Activated CD4-positive, alpha-beta T cell treated with anti-CD3 and anti-CD28 coated beads for 24 hours (primary cell): ENCODE results near the gene LAMB1.
"Not testable (repeated sequence)": the region's sequence is repeated elsewhere in the genome, so short reads cannot be mapped to it uniquely, and the experiment has no call there.

Source experiments
- DNase-seq, 2 donors: peaks; one replicate each; pipeline ENCODE4 v3.0.0-alpha.2; 2020; ENCODE audit warnings: low read depth in 2 of 2

Gene LAMB1

DNA sequence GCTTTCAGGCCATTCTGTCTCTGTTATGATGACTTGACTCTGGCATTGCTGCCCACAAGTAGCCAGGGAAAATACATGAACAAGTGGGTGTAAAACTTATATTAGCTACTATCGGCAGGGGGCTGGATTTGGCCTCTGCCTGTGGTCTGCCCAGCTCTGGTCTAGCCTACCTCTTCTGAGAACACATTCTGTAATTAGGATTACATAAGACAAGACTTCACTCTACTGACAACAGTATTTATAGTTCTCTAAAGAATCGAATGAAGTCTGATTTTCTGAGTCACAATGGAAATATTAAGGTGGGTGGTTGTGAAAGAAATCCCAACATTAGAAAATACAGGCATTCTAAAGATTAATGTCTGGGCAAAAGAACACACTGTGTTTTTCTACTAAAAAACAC lies 56.5 kb downstream of the LAMB1 start:
- no peak for DNase-seq

- no peak for DNase-seq
These were observed 57.6 kb downstream of the LAMB1 start for GRCh38 chr7:107945332-107945731.

DNA sequence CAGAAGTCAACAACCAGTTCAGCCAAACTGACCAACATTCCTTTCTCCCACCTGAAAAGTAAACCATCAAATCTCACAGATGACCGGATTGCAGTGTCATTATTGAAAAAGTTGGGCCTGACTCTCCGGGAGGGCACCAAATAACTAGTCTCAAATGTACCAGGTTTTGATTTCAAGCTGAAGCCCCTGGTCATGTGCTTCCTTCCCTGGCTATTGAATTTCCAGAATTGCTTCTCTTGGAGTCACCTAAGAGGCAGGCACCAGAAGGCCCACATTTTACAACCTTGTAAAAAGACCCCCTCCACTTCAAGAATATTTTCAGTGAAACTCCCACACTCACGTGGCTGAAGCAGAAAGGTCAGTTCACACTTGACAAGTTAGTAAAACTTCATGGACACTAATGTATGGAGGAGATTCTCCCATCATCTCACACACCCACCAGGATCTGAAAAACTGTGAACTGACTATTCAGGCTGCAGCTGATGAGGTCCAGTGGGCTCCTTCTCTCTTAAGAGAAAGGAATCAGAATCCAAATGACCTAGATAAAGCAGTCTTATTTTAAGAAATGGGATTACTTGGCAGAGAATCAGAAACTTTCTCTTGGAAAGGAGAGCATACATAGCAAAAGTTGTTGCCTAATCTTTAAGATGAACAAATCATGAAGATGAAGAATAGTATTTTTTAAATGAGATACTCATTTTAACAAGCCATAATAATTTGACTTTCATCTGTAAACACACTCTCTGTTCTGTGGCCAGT lies 58.4 kb downstream of the LAMB1 start:
- no peak for DNase-seq

DNA sequence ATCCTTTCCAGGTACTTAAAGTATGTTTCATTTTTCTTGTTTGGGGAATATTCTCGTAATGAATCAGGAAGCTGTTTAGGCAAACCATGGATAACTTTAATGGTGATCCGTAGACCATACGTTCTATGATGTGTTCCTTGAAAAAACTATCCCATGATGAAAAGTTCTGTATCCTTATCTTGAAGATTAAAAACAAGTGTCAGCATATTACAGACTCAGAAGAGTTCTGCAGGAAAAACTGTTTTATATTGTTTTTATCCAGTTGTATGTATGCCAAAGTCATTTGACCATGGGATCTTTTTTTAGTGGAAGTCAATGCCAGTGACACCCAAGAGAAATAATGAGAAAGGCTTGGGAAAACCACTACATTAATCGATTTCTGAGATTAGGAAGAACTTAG lies 59.9 kb downstream of the LAMB1 start:
- DNase-seq = no peak

DNA sequence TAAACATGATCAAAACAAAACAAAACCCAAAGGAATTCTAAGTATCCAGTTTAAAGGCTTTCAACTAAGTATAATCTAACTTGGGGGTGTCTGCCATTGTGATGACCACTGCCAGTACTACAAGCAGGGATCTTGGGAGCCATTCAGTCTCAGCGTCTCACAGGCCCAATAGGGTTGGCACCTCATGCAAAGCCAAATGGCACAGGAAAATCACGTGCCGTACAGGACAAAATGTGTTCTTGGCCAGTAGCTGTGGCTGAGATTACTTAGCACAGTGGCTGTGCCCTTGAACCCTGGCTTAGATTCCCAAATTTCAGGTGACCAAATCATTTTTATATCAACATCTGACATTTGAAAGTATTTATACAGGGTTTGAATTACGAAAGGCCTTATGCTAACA lies 62.0 kb downstream of the LAMB1 start:
- no peak for DNase-seq

DNA sequence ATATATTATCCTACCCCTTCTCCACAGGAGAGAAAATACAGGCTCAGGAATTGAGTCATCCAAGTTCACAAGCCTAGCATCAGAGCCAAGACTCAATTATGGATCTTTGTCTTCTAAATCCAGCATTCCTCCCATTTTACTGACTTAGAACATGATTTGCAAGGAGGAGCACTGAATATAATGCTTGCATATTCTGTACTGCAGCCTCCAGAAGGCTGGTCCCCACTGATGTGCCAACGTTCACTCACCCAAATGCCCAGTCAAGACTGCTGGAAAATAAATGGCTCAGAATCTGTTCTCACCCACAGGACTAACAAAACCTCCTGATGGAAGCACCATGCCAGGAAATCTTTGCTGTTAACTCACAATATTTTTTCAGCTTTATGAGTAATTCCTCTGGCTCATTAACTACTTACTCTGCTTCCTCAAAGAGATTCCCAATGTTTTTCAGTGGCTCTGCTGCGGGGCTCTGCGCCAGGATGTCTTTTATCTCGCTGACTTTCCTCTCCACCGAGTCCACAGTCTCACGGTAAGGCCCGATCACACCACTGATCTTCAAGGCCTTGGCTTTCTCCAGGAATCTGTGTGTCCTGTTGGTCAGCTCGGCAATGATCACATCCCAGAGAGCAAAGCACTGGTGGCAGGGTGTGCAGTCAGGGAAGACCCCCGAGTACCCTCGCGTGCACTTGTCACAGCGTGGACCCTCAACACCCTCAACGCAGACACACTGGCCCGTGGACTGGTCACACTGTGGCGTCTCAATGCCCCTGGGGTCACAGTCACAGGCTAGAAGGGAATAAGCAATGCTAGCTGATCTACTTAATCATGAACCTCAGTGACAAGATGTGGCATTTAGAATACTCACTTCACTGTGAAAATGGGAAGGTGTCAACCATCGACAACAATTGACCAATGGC lies 63.1 kb downstream of the LAMB1 start:
- no peak for DNase-seq

GRCh38 chr7:107938456-107939250 lies 64.3 kb downstream of the LAMB1 start:
- no peak for DNase-seq

- DNase-seq = no peak
These were observed 65.4 kb downstream of the LAMB1 start for GRCh38 chr7:107937531-107937930.

GRCh38 chr7:107936312-107936711 lies 66.6 kb downstream of the LAMB1 start:
- no peak for DNase-seq

DNA sequence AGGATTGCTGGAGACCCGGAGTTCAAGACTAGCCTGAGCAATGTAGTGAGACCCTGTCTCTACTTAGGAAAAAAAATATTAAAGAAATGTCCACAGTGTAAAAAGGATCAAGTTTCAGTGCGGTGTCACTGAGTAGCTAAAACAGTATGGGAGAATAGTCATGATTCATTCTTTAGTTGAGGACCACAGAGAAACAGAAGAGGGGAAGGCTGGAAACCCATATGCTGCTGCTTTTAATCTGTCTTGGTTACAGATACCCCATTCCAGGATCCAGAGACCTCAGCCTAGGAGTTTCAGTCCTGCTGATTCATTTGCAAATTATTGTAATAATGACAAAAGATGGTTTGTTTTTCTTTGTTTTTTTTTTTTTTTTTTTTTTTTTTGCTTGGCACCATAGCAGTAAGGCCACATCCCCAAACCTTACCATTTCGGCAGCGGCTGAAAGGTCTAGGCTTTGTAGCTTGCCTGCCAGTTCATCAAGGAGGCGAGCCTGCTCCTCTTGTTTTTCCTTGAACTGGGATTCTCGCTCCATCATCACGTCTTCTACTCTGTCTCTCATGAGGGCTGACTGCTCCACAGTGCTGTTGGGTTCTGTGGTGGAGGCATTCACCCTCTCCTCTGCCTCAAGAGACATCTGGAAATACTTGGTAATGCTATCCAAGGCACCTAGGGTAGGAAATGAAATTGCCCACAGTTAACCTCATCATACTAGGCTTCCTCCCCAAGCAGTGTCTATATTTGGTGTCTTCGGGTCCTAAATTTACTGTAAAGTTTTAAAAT lies 67.8 kb downstream of the LAMB1 start:
- no peak for DNase-seq

DNA sequence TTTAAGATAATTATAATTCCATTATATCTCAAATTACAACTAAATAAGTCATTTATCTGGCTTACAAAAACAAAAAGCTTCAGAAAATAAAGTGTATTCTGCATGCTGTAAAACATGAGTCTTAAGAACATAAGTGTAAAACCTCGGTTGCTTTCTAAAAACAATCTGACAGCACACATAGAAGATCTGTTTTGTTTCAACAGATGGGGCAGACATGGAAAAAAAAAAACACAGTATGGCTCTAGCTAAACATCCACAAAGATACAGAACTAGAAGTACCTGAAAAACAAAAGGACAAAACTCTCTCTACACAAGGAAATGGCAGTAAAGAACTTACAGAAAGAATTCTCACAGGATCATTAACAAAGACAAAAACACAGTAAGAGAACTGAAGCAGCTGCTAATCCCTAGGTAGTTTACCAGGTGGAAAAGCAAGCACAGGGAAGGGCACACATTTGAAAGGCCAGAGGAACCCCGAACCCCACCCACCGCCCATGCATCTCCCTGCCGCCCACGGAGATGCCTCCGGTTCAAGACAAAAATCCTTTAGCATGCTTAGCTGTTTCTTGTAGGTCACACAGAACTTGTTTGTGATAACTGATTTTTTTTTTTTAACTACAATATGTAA lies 69.5 kb downstream of the LAMB1 start:
- no peak for DNase-seq

DNA sequence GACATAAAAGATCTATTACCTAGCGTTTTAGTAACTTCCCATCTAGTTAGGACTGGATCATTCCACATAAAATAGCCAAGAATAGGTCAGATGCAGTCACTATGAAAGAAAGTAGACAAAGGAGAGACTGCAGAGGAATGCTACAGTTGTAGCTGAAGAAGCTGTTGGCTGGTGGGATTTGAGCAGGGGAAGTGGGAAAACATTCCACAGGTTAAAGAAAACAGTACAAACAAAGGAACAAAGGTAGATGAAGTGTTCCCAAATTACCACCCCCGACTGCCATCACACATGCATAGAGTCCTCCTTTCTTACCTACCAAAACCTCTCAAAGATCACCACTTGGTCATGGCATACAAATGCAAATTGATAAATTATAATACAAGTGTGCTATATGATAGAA lies 70.2 kb downstream of the LAMB1 start:
- DNase-seq = no peak

DNA sequence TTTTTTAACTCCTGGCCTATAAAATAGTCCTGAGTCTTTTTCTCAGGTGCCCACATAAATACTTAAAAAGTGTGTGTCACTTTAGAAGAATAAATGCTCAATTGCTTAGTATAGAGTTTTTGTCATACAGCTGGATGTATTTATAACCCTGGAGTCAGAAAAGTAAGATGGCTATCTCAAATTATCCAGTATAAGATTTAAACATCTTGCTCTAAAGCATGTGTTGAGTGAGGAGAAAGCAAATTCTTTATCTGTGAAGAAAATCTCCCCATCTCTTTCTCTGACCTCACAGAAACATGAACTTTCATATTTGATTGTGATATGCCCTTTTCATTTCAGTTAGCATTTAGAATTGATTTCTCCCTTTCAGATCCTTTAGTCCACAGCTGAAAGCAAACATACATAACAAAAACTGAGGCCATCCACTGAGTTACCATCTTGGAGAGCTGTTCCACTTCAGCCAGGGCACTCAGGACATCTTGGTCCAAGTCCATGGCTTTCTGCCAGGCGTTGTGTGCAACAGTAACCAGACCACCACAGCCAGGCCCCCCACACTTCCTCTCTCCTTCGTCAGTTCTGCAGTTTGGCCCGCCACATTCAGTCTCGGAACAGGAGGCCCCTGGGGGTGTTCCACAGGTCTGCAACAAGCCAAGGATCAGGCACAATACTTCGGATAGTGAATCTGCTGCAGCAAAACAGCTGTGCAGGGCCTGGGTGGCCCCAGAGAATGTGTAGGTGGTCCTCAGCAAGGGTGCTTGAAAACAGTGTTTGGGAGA lies 71.0 kb downstream of the LAMB1 start:
- no peak for DNase-seq

DNA sequence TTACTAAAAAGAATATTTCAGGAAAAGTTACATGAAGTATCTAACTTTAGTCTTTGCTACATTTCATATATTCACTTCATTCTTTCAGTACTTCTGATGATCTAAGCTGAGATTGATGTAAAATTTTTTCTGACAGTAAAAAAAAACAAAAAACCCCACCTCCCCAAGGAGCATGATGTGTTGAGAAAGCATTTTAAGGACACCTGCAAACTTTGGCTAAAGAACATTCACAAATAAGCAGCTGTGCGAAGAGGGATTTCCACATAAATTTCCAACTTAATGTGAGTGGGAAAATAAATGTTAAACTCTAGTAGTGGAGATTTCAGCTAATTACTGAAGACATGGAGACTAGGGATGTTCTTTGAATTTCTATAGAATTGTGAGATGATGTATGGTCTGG lies 76.5 kb downstream of the LAMB1 start:
- DNase-seq = no peak

DNA sequence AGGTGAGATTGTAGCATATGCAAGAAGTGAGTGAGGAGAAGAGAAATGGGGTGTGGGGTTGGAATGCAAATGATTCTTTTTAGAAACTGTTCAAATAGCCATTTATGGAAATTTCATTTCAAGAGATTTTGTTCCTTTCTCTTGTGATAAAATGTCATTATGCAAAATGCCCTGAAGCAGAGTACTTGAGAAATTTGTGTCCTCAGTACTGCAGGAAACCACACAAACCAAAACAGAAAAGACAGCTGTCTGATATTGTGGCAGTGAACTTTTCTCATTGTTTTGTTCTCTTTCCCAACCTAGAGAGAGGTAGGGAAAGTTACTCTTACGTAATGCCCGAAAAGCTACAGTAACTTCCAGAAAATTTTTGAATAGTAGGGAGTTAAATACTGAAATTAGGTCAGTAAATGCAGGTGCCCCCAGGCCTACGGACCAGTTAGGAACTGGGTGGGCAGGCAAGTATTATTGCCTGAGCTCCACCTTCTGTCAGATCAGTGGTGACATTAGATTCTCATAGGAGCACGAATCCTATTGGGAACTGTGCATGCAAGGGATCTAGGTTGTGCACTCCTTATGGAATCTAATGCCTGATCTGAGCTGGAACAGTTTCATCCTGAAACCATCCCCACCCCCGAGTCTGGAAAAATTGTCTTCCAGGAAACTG lies 78.0 kb downstream of the LAMB1 start:
- no peak for DNase-seq

- DNase-seq = no peak
These were observed 80.1 kb downstream of the LAMB1 start for GRCh38 chr7:107922886-107923285.

GRCh38 chr7:107921826-107922225 lies 81.1 kb downstream of the LAMB1 start:
- not testable (repeated sequence) for DNase-seq

DNA sequence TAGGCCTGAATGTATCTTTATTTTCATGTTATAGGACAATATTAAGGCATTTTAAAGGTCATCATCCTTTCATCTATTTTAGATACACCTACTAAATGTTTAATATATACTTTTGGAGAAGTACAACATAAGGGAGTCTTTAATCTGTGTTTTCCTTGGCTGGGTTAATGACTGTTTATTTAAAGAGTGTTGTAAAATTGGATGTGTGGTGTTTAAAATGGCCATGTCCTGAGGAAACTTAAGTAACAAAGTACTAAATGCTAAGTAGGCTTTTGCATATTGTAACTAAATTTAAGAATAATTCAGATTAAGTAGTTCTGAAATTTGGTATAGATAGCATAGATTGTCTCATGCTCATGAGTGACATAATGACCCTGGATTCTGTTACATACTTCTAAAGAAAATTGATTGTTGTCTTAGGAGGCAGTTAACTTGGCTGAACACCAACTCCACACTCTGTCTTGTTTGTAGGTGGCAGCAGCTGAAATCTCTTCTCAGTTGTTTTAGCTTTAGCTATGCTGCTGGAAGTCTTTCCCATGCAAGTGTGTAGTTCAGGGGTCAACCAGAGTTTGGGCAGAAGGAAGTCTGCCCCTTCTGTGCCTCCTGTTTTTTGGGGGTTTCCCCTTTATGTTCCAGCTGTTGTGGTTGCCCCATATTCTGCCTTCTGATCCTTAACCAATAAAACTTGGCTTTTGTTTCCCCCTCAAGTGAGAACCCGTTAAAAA lies 82.8 kb downstream of the LAMB1 start:
- no peak for DNase-seq

GRCh38 chr7:107918948-107919347 lies 84.0 kb downstream of the LAMB1 start:
- no peak for DNase-seq
